CMK (cell line): ENCODE measurements around the gene PHYHD1.
"Not testable (repeated sequence)": the region's sequence is repeated elsewhere in the genome, so short reads cannot be mapped to it uniquely, and the experiment has no call there.

Experiments
- DNase-seq: peaks from one replicate; pipeline ENCODE4 v3.0.0-alpha.2; 2010; ENCODE audit warnings: low read depth

Gene PHYHD1

GRCh38 chr9:128921881-128922763 is 1.3 kb downstream of the PHYHD1 start:
- DNase-seq, result no peak

DNA sequence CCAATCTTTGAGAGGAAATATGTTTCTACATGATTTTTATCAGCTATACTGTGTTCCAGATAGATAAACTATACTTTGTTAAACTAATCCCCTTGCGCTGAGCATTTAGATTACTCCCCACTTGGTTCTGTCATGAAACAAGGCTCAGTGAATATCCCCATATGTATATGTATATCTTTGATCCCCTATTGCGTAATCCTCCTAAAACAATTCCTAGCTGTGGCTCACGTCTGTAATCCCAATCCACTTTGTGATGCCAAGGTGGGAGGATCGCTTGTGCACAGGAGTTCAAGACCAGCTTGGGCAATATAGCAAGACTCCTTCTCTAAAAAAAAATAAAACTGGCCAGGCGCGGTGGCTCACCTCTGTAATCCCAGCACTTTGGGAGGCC is 2.7 kb downstream of the PHYHD1 start:
- no peak for DNase-seq

GRCh38 chr9:128927731-128928411 is 7.1 kb downstream of the PHYHD1 start:
- DNase-seq, result no peak

DNA sequence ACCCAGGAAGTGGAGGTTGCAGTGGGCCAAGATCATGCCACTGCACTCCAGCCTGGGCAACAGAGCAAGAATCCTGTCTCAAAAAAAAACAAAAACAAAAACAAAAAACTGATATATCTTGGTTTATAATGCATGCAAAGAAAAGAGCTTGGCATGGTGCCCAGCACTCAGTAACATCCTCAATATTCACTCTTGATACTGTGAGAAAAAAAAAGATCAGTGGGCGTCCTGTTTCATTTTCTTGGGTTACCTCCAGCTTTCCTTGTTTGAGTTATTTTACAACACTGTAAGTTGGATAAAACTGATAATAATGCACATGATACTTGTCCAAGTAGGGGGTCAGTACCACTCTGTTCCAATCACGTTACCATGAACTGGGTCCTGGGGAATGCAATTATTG is 7.8 kb downstream of the PHYHD1 start:
- DNase-seq, result no peak

- DNase-seq, result no peak
These were observed 8.8 kb downstream of the PHYHD1 start for GRCh38 chr9:128929560-128929959.

DNA sequence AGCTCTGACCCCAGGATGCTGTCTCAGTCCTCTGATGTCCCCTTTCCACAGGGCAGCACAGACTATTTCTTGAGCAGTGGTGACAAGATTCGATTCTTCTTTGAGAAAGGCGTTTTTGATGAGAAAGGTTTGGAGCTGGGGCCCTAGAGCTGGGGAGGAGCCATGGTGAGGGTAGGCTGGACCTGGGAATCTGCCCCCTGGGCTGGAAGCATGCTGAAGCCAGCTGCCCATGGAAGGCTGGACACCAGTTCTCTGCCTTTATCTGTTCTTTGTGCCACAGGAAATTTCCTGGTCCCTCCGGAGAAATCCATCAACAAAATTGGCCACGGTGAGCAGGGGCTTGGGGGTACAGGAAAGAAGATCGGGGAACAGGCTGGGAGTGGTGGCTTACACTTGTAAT is 12.9 kb downstream of the PHYHD1 start:
- DNase-seq, result no peak

- DNase-seq, result no peak
These were observed 15.5 kb downstream of the PHYHD1 start for GRCh38 chr9:128936171-128936865.

GRCh38 chr9:128937310-128938165 is 16.8 kb downstream of the PHYHD1 start:
- DNase-seq, result no peak

DNA sequence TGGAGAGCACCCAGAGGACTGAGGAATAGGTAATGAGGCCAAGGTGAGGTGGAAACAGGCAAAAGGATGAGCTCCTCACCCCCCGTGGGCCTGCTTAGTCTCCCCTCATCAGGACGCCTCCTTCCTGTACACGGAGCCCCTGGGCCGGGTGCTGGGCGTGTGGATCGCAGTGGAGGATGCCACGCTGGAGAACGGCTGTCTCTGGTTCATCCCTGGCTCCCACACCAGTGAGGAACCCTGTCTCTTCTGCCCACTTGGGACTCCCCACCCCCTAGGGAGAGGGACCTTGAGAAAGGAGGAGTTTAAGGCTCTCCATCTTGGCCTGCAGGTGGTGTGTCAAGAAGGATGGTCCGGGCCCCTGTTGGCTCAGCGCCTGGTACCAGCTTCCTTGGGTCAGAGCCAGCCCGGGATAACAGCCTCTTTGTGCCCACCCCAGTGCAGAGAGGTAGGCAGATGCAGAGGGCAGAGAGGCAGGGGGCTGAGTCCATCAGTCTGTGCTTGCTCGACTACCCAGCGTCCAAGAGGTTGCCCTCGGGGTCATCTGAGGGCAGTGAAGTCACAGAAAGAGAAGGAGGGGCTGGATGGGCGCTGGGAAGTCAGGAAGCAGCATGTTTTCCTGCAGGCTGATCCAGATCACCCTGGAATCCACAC is 19.6 kb downstream of the PHYHD1 start:
- no peak for DNase-seq

DNA sequence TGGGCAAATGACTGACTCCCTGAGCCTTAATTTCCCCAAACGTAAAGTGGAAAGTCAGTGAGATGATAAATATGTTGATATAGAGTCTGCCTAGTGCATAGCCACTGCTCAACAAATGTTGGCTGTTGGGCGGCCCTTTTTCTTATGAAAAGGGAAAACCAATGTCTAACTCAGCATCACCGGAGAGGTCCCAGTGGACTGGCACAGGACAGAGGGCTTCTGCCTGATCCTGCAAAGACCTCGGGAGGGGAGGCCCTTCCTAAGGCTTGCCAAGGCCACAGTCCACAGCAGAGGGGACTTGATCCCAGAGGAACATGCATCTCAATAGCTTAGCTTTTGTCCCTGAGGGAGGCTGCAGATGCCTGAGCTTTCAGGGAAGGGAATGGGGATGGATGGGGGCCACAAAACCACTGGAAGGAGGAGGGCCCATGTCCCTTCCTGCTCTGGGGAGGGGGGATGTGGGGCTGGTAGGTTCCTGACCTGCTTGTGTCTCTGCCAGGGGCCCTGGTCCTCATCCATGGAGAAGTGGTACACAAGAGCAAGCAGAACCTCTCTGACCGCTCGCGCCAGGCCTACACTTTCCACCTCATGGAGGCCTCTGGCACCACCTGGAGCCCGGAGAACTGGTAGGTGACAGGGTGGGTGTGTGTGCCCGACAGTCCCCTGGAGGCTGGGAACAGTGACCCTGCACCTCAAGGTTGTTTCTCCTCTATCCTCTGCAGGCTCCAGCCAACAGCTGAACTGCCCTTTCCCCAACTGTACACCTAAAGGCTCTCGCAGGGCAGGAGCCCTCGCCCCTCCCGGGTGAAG is 20.4 kb downstream of the PHYHD1 start:
- no peak for DNase-seq

- no peak for DNase-seq
These were observed 23.2 kb downstream of the PHYHD1 start for GRCh38 chr9:128943832-128944620.

DNA sequence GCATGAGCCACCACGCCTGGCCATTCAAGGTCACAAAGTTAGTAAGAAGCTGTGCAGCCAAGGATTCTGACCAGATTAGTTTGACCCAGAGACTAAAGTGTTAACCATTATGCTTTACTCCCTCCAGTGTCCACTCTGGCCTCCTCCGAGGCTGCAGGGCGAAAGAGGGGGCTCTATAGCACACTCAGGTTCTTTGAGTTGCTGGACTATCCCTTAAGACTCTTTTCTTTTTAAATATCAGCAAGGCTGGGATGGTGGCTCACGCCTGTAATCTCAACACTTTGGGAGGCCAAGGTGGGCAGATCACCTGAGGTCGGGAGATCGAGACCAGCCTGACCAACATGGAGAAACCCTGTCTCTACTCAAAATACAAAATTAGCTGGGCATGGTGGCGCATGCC is 24.2 kb downstream of the PHYHD1 start:
- DNase-seq, result not testable (repeated sequence)

- no peak for DNase-seq
These were observed 25.2 kb downstream of the PHYHD1 start for GRCh38 chr9:128945798-128946501.

DNA sequence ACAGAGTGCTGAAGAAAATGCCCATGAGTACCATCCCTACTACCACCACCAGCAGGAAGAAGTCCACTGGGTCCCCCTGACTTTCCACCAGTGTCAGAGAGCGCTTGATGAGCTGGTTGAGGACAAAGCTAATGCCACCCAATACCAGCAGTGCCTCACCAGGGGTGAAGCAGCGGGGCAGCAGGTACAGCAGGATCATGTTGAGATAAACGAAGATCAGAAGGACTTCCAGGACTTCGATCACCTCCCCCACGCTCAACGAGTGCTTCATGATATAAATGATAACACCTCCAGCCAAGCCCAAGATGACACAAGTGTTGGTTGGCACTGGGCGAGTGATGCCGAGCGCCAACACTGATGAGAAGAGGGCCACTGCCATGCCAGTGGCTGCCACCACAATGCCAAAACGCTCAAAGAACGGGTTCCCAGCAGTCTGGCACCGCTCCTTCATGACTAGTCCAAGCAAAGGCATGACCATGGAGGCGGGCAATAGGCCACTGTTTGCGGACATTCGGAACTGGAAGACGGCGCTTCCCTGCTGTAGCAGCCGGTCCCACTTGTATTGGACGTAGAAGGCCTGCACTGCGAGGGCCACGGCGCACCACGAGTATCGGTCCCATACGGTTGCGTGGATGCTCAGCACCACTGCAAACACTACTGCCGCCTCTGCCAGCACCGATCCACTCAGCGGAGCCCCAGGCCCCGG is 25.9 kb downstream of the PHYHD1 start:
- DNase-seq, result peak; percentile 3

- no peak for DNase-seq
These were observed 26.4 kb downstream of the PHYHD1 start for GRCh38 chr9:128947277-128947526.

DNA sequence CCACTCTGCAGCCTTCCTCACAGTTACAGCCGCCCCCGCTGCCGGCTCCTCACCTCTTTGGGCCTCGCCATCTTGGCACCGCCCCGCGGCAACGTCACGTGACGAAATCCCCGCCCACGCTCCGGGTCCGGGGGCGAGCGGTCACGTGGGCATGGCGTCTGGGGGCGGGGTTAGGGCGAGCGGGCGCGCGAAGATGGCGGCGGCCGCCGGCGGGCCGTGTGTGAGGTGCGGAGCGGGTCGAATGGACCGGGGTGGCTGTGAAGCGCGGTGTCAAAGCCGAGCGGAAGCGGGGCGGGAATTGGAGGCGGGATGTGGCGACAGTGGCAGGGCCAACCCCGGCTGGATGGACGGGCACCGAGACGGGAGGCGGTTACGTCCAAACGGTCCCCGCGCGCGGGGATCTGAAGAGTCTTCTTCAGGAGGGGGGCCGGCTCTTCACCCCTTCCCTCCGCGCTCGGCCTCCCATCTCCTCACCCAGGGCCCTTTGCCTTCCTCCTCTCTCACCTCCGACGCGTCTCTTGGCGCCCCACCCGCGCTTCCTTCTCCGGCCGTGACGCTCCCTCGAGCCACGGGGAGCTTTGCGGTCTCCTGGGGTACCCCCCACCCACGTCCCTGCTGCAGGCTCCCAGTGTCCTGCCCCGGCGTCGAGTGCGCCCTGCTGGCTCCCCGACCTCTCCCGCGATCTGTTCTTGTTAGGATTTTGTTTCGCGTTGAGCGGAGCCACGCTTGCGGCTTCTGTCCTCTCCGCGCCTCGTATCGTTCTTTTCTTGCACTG is 26.9 kb downstream of the PHYHD1 start, which contains the start of the genes DOLK and NUP188:
Gene DOLK (minus strand): TSS at position 77 of the 775 bp plus-strand sequence. CDS start 300 bp downstream, outside the sequence.
Gene NUP188 (plus strand): TSS at position 173 of the 775 bp plus-strand sequence. CDS start 21 bp downstream, at position 194.
- DNase-seq, result peak; percentile 85

- not testable (repeated sequence) for DNase-seq
These were observed 40.6 kb downstream of the PHYHD1 start for GRCh38 chr9:128961403-128961802.

GRCh38 chr9:128969491-128969890 is 48.7 kb downstream of the PHYHD1 start:
- DNase-seq, result no peak
